ENCODE measurements around the gene CLOCK. TPM values are rescaled to one million over a fixed set of nuclear protein-coding genes. Genes with fewer than 3 reads are reported as not detected.

The CLOCK gene
- total and polyA plus RNA-seq, 2 of the 13 experiments (the other 11 are each of a cell fraction or from before 2014, with no cell fraction given), result 8.8 to 13.5 TPM

DNA sequence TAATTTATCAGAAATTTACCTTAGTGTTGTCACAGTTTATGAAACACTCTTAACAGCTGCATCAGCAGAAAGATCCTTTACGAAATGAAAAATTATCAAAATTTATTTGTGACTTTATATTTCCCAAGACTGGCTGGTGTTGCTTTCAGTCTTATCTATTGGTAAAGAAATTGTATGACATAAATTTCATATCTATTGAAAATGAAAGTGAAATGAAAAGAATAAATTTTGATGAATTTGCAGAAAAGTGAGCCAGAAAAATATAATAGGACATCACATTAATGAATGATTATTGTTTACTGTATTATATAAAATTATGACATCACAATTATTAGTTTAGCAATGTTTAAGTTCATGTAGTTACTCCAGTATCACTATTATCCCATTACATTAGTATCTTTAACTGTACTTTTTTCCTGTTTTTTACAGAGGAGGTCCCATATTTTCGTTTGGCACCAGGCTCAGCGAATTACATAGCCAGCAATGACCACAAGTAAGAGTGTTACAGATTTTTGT, 164.2 kb downstream of the CLOCK start:
- H3K9me3 ChIP-seq (ENCODE audit: low read length), result no peaks in the 10 kb centered on the region
- ChIA-PET POLR2A (no interaction called here), CTCF (ENCODE audit: low intra/inter-chr PET ratio, low total read pairs) (no interaction called here)
- no peaks in the 10 kb centered on the region for H3K79me2 ChIP-seq (ENCODE audit: insufficient read depth, low read length)
- DNase-seq (ENCODE audit: low spot score) (no peak), FAIRE-seq (no peak), ATAC-seq (no peak)
- TF ChIP-seq MAFK (conservative IDR thresholded peaks at IDR 0.05 in 1 of 2, IDR thresholded peaks at IDR 0.05 in 1 of 2; ENCODE audit: low read length in 2 of 2) (0 out of 4 replicates have a peak, but pooled peaks of 1 of the 2 experiments have one; percentile 35), ZNF335 (CRISPR knock-in tag; IDR thresholded peaks at IDR 0.05) (no peak), ATF7 (IDR thresholded peaks at IDR 0.05) (peak; percentile 73), ATF7 (CRISPR knock-in tag; IDR thresholded peaks at IDR 0.05) (no peak), MAFF (IDR thresholded peaks at IDR 0.05; ENCODE audit: low read depth, low read length) (peak; percentile 11; the same call in 1 of the 2 replicates), KDM5B (CRISPR knock-in tag; IDR thresholded peaks at IDR 0.05; ENCODE audit: borderline replicate concordance) (no peak)
- H3K27ac ChIP-seq (ENCODE audit: extremely low read length, insufficient read depth, low read length), result no peak overlapping the region
- H3K36me3 ChIP-seq (replicated peaks in 1 of 2; ENCODE audit: control insufficient read depth in 1 of 2, insufficient read depth in 2 of 2, low read length in 2 of 2), result no peaks in the 10 kb centered on the region
- 60% methylated on average over 3 of the region's 3 CpGs for WGBS (ENCODE audit: low lambda C conversion rate)
- no peak overlapping the region for H3K9ac ChIP-seq (ENCODE audit: insufficient read depth, low read depth, low read length)
- H3K27me3 ChIP-seq (ENCODE audit: control insufficient read depth in 1 of 2, insufficient read depth in 2 of 2, low read length in 2 of 2), result no peaks in the 10 kb centered on the region
- no peak overlapping the region for H2AFZ ChIP-seq (ENCODE audit: low read length)
- H3K4me3 ChIP-seq (replicated peaks in 1 of 3; ENCODE audit: insufficient read depth in 1 of 3, low read depth in 2 of 3, low read length in 3 of 3), result no peak overlapping the region
- in situ Hi-C loops (cut with HindIII; ENCODE audit: extremely low pct_ligation_motif_present, low pct_unique_long_range_greater_than_20kb) (loop anchor here (25.0 kb wide), 1 partner anchor 480 kb away; the partner anchor contains the start of gene EXOC1), intact Hi-C loops (cut with micrococcal nuclease; ENCODE audit: unreplicated experiment) (no loop called here)
- H3K4me1 ChIP-seq (ENCODE audit: insufficient read depth, low read length), result peaks cover 44% of the 10 kb centered on the region
- no TSS peak for BruUV-seq (replicated peaks)
- H3K4me2 ChIP-seq (ENCODE audit: low read depth, low read length), result no peak overlapping the region
- H4K20me1 ChIP-seq (ENCODE audit: insufficient read depth, low read length), result no peaks in the 10 kb centered on the region

DNA sequence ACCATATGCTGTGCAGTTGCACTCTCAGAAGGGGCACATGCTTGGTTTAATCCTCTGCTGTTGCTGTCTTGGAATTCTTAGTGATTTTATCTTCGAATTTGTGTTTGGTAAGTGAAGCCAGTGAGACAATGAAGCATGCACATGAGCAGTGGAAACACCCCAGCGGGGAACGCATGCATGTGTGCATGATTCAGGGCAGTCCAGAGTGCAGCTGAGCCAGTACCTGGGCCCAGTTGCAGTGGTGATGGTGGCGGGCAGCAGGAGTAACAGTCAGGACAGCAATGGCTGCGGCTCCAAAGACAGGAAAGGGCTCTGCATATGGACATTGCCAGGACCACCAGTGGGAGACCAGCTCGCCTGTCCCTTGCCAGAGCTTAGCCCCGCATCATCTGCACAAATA, 165.2 kb downstream of the CLOCK start:
- CTCF ChIA-PET (ENCODE audit: low intra/inter-chr PET ratio, low total read pairs), result no interaction called here
- Histone ChIP-seq H4K20me1 (ENCODE audit: insufficient read depth, low read length) (no peaks in the 10 kb centered on the region), H3K27ac (ENCODE audit: extremely low read length, insufficient read depth, low read length) (no peak overlapping the region), H2AFZ (ENCODE audit: low read length) (peak overlapping the region; percentile 1), H3K4me3 (replicated peaks in 1 of 3; ENCODE audit: insufficient read depth in 1 of 3, low read depth in 2 of 3, low read length in 3 of 3) (no peak overlapping the region), H3K79me2 (ENCODE audit: insufficient read depth, low read length) (no peaks in the 10 kb centered on the region), H3K9ac (ENCODE audit: insufficient read depth, low read depth, low read length) (no peak overlapping the region), H3K36me3 (replicated peaks in 1 of 2; ENCODE audit: control insufficient read depth in 1 of 2, insufficient read depth in 2 of 2, low read length in 2 of 2) (no peaks in the 10 kb centered on the region), H3K27me3 (ENCODE audit: control insufficient read depth in 1 of 2, insufficient read depth in 2 of 2, low read length in 2 of 2) (no peaks in the 10 kb centered on the region), H3K4me1 (ENCODE audit: insufficient read depth, low read length) (peaks cover 36% of the 10 kb centered on the region), H3K9me3 (ENCODE audit: low read length) (no peaks in the 10 kb centered on the region), H3K4me2 (ENCODE audit: low read depth, low read length) (peak overlapping the region; percentile 35; the same call in 1 of the 2 replicates)
- POLR2A ChIA-PET, result no interaction called here
- WGBS (ENCODE audit: low lambda C conversion rate), result 38% methylated on average over 6 of the region's 7 CpGs
- DNase-seq (ENCODE audit: low spot score) (no peak), ATAC-seq (peak; percentile 85), FAIRE-seq (no peak)
- intact Hi-C loops (cut with micrococcal nuclease; ENCODE audit: unreplicated experiment), result no loop called here
- BruUV-seq (replicated peaks), result no TSS peak
- in situ Hi-C loops (cut with HindIII; ENCODE audit: extremely low pct_ligation_motif_present, low pct_unique_long_range_greater_than_20kb), result loop anchor here (25.0 kb wide), 1 partner anchor 481 kb away; the partner anchor contains the start of gene EXOC1
- TF ChIP-seq HOXA7 (CRISPR knock-in tag; IDR thresholded peaks at IDR 0.05) (no peak), HDAC1 (CRISPR knock-in tag; IDR thresholded peaks at IDR 0.05) (no peak), AGO2 (optimal IDR thresholded peaks at IDR 0.05; ENCODE audit: low read depth, low read length) (no peak), STAG1 (CRISPR knock-in tag; IDR thresholded peaks at IDR 0.05) (no peak), NR2F6 (IDR thresholded peaks at IDR 0.05) (no peak), NR2F6 (CRISPR knock-in tag; IDR thresholded peaks at IDR 0.05) (no peak), ZNF292 (CRISPR knock-in tag; IDR thresholded peaks at IDR 0.05; ENCODE audit: borderline replicate concordance, low read depth) (peak; percentile 40; the same call in 1 of the 2 replicates), ZNF234 (CRISPR knock-in tag; conservative IDR thresholded peaks at IDR 0.05) (no peak), ZNF660 (CRISPR knock-in tag; IDR thresholded peaks at IDR 0.05; ENCODE audit: borderline replicate concordance, low read depth) (no peak), ZNF550 (CRISPR knock-in tag; IDR thresholded peaks at IDR 0.05; ENCODE audit: borderline replicate concordance) (no peak), BHLHE40 (IDR thresholded peaks at IDR 0.05; ENCODE audit: low read length) (no peak), SMAD1 (CRISPR knock-in tag; IDR thresholded peaks at IDR 0.05; ENCODE audit: borderline replicate concordance, low read depth) (no peak)
- TF ChIP-seq, protein P1, sequence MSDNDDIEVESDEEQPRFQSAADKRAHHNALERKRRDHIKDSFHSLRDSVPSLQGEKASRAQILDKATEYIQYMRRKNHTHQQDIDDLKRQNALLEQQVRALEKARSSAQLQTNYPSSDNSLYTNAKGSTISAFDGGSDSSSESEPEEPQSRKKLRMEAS (IDR thresholded peaks at IDR 0.05), result peak; percentile 45
- TF ChIP-seq, protein P2, sequence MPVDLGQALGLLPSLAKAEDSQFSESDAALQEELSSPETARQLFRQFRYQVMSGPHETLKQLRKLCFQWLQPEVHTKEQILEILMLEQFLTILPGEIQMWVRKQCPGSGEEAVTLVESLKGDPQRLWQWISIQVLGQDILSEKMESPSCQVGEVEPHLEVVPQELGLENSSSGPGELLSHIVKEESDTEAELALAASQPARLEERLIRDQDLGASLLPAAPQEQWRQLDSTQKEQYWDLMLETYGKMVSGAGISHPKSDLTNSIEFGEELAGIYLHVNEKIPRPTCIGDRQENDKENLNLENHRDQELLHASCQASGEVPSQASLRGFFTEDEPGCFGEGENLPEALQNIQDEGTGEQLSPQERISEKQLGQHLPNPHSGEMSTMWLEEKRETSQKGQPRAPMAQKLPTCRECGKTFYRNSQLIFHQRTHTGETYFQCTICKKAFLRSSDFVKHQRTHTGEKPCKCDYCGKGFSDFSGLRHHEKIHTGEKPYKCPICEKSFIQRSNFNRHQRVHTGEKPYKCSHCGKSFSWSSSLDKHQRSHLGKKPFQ (CRISPR knock-in tag; IDR thresholded peaks at IDR 0.05; ENCODE audit: insufficient replicate concordance), result no peak
